GM23338 (cell line): ENCODE results near the gene RAD51B. TPM values are rescaled to one million over a fixed set of nuclear protein-coding genes. Genes with fewer than 3 reads are reported as not detected.

ENCODE experiments used
- ATAC-seq: fragments of 200-7000 bp; cut with Tn5 transposase; 3 replicates; pipeline ENCODE4 v1.9.1; 2020
- DNase-seq: peaks from one replicate; pipeline ENCODE4 v3.0.0-alpha.2; 2015; ENCODE audit warnings: low spot score
- H2AFZ ChIP-seq: fragments of 200-600 bp; sonication (generic); 2 replicates; pipeline ENCODE4 v1.8.0; 2016; ENCODE audit warnings: antibody characterized with exemption, mild to moderate bottlenecking, moderate library complexity
- H3F3A ChIP-seq: fragments of 200-600 bp; sonication (generic); replicated peaks from 2 replicates; pipeline ENCODE4 v1.8.0; 2017; ENCODE audit warnings: antibody characterized with exemption, mixed run types, low read depth
- H3K27ac ChIP-seq: fragments of 200-600 bp; sonication (generic); 2 replicates; pipeline ENCODE4 v1.6.1; 2016; ENCODE audit warnings: low read depth
- H3K27me3 ChIP-seq: fragments of 200-600 bp; sonication (generic); 2 replicates; pipeline ENCODE4 v1.8.0; 2016; ENCODE audit warnings: mild to moderate bottlenecking, mixed run types, moderate library complexity; ENCODE audit not compliant: insufficient read depth
- H3K36me3 ChIP-seq: fragments of 200-600 bp; sonication (generic); 2 replicates; pipeline ENCODE4 v1.8.0; 2016; ENCODE audit warnings: mild to moderate bottlenecking; ENCODE audit not compliant: insufficient read depth
- H3K4me1 ChIP-seq: fragments of 200-600 bp; sonication (generic); 2 replicates; pipeline ENCODE4 v1.8.0; 2016; ENCODE audit warnings: mild to moderate bottlenecking, moderate library complexity; ENCODE audit not compliant: insufficient read depth
- H3K4me2 ChIP-seq: fragments of 200-600 bp; sonication (generic); 2 replicates; pipeline ENCODE4 v1.7.1; 2017; ENCODE audit warnings: mixed run types
- H3K4me3 ChIP-seq: fragments of 200-600 bp; sonication (generic); 2 replicates; pipeline ENCODE4 v1.6.1; 2016; ENCODE audit warnings: mixed run types
- H3K79me2 ChIP-seq: fragments of 200-600 bp; sonication (generic); replicated peaks from 2 replicates; pipeline ENCODE4 v1.8.0; 2017; ENCODE audit warnings: mild to moderate bottlenecking; ENCODE audit not compliant: insufficient read depth
- H3K9me2 ChIP-seq: fragments of 200-600 bp; sonication (generic); 2 replicates; pipeline ENCODE4 v1.8.0; 2017; ENCODE audit not compliant: insufficient read depth
- H4K20me1 ChIP-seq: fragments of 200-600 bp; sonication (generic); replicated peaks from 2 replicates; pipeline ENCODE4 v1.8.0; 2017; ENCODE audit warnings: mild to moderate bottlenecking; ENCODE audit not compliant: insufficient read depth
- H3K27ac Mint-ChIP-seq: 2 replicates; pipeline ENCODE4 v1.8.0; 2020; ENCODE audit warnings: inconsistent platforms, mild to moderate bottlenecking, moderate library complexity, mixed read lengths
- H3K27me3 Mint-ChIP-seq: 3 replicates; pipeline ENCODE4 v1.8.0; 2022; ENCODE audit warnings: low read depth, mild to moderate bottlenecking, moderate library complexity, mixed read lengths, inconsistent platforms; ENCODE audit not compliant: insufficient read depth, poor library complexity
- H3K36me3 Mint-ChIP-seq: 3 replicates; pipeline ENCODE4 v1.8.0; 2021; ENCODE audit warnings: low read depth, mild to moderate bottlenecking, inconsistent platforms, moderate library complexity, mixed read lengths
- H3K4me1 Mint-ChIP-seq: 3 replicates; pipeline ENCODE4 v1.8.0; 2020; ENCODE audit warnings: mild to moderate bottlenecking, inconsistent platforms, mixed read lengths
- H3K4me3 Mint-ChIP-seq: 3 replicates; pipeline ENCODE4 v1.8.0; 2021; ENCODE audit warnings: moderate library complexity, mild to moderate bottlenecking, inconsistent platforms, mixed read lengths
- H3K9me3 Mint-ChIP-seq: 3 replicates; pipeline ENCODE4 v1.8.0; 2020; ENCODE audit warnings: moderate library complexity, mild to moderate bottlenecking, inconsistent platforms, mixed read lengths
- CREB1 ChIP-seq: fragments of 250-450 bp; sonication (Bioruptor Pico); IDR thresholded peaks from 2 replicates; pipeline ENCODE4 v1.5.0; 2020; ENCODE audit warnings: low read depth, mild to moderate bottlenecking, moderate library complexity
- ETS1 ChIP-seq: IDR thresholded peaks from 2 replicates; pipeline ENCODE4 v1.6.1; 2016; ENCODE audit warnings: antibody characterized with exemption
- EZH2 ChIP-seq: fragments of 200-600 bp; sonication (generic); IDR thresholded peaks from one replicate; pipeline ENCODE4 v1.8.0; 2017; ENCODE audit warnings: antibody characterized with exemption, mild to moderate bottlenecking, low read depth; ENCODE audit not compliant: unreplicated experiment
- EZH2phosphoT487 ChIP-seq: fragments of 200-600 bp; sonication (generic); IDR thresholded peaks from one replicate; pipeline ENCODE4 v1.8.1; 2018; ENCODE audit warnings: antibody characterized with exemption; ENCODE audit not compliant: unreplicated experiment
- JUNB ChIP-seq: IDR thresholded peaks from one replicate; pipeline ENCODE4 v1.6.1; 2016; ENCODE audit warnings: antibody characterized with exemption; ENCODE audit not compliant: unreplicated experiment
- NANOG ChIP-seq: IDR thresholded peaks from 2 replicates; pipeline ENCODE4 v1.6.1; 2016; ENCODE audit warnings: antibody characterized with exemption, borderline replicate concordance
- POLR2AphosphoS5 ChIP-seq: IDR thresholded peaks from 2 replicates; pipeline ENCODE4 v1.6.1; 2016; ENCODE audit warnings: antibody characterized with exemption, low read depth
- REST ChIP-seq: IDR thresholded peaks from one replicate; pipeline ENCODE4 v1.6.1; 2018; ENCODE audit warnings: antibody characterized with exemption; ENCODE audit not compliant: unreplicated experiment
- STAT1 ChIP-seq: IDR thresholded peaks from one replicate; pipeline ENCODE4 v1.6.1; 2016; ENCODE audit warnings: antibody characterized with exemption; ENCODE audit not compliant: unreplicated experiment
- ZNF114 ChIP-seq: fragments of 250-450 bp; sonication (Bioruptor Pico); IDR thresholded peaks from 2 replicates; pipeline ENCODE4 v1.5.0; 2020; ENCODE audit warnings: mild to moderate bottlenecking, moderate library complexity
- ZNF331 ChIP-seq: fragments of 250-450 bp; sonication (Bioruptor Pico); IDR thresholded peaks from 2 replicates; pipeline ENCODE4 v1.5.0; 2020; ENCODE audit warnings: low read depth, mild to moderate bottlenecking, moderate library complexity
- ZNF462 ChIP-seq: fragments of 250-450 bp; sonication (Bioruptor Pico); IDR thresholded peaks from 2 replicates; pipeline ENCODE4 v1.5.0; 2020; ENCODE audit warnings: mild to moderate bottlenecking, moderate library complexity
- polyA plus RNA-seq: library from polyadenylated mRNA; unstranded; fragments of >200 nt; fragmentation: Nextera tagmentation; extraction: Ambion mirVana; gene quantifications from 2 replicates; pipeline ENCODE4 v1.2.1, GENCODE V29; 2016
- total RNA-seq: library from RNA; depleted of rRNA; stranded (reverse); fragments of >200 nt; shearing (Covaris generic); gene quantifications from 2 replicates; pipeline ENCODE4 v1.2.3, GENCODE V29; 2014
- TF ChIP-seq, protein P1 (sequence below), 2 experiments: fragments of 200-600 bp in 1 of 2; sonication (generic) in 1 of 2; conservative IDR thresholded peaks; 2 replicates each; pipeline versions ENCODE4 v1.5.1 to v1.6.1; 2016 to 2017; ENCODE audit warnings: antibody characterized with exemption in 2 of 2, low read depth in 2 of 2, mild to moderate bottlenecking in 2 of 2, moderate library complexity in 1 of 2

The RAD51B gene
- total and polyA plus RNA-seq, 2 experiments from 2014 or later: 15.7 to 29.1 TPM

- peaks cover 4% of the 10 kb centered on the region for H3K27me3 Mint-ChIP-seq
- no peak for TF ChIP-seq EZH2
- TF ChIP-seq ZNF114 (CRISPR knock-in tag): no peak
- TF ChIP-seq POLR2AphosphoS5: no peak
- no peak for TF ChIP-seq JUNB
- no peak for TF ChIP-seq EZH2phosphoT487
- TF ChIP-seq, protein P1, sequence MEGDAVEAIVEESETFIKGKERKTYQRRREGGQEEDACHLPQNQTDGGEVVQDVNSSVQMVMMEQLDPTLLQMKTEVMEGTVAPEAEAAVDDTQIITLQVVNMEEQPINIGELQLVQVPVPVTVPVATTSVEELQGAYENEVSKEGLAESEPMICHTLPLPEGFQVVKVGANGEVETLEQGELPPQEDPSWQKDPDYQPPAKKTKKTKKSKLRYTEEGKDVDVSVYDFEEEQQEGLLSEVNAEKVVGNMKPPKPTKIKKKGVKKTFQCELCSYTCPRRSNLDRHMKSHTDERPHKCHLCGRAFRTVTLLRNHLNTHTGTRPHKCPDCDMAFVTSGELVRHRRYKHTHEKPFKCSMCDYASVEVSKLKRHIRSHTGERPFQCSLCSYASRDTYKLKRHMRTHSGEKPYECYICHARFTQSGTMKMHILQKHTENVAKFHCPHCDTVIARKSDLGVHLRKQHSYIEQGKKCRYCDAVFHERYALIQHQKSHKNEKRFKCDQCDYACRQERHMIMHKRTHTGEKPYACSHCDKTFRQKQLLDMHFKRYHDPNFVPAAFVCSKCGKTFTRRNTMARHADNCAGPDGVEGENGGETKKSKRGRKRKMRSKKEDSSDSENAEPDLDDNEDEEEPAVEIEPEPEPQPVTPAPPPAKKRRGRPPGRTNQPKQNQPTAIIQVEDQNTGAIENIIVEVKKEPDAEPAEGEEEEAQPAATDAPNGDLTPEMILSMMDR (conservative IDR thresholded peaks at IDR 0.05; ENCODE audit: low read depth in 2 of 2): no peak
- no peak for TF ChIP-seq REST
- TF ChIP-seq CREB1 (CRISPR knock-in tag): no peak
- no peak for TF ChIP-seq NANOG
- no peak for TF ChIP-seq ZNF462 (CRISPR knock-in tag)
- no peak for TF ChIP-seq ETS1
- no peak for TF ChIP-seq ZNF331 (CRISPR knock-in tag)
- no peak for TF ChIP-seq STAT1
Measured at GRCh38 chr14:68238551-68238950, 419.0 kb downstream of the RAD51B start.

More at GRCh38 chr14:68238551-68238950, 419.0 kb downstream of the RAD51B start:
- H3K36me3 Mint-ChIP-seq: no peaks in the 10 kb centered on the region; the same call in 2 of the 3 replicates
- Histone ChIP-seq H3K36me3 (no peaks in the 10 kb centered on the region), H4K20me1 (no peaks in the 10 kb centered on the region), H3K4me3 (no peak overlapping the region), H3K4me1 (no peaks in the 10 kb centered on the region), H3K27me3 (no peaks in the 10 kb centered on the region), H3K4me2 (no peak overlapping the region), H3K9me2 (no peaks in the 10 kb centered on the region), H3K27ac (no peak overlapping the region), H3F3A (no peaks in the 10 kb centered on the region), H2AFZ (no peak overlapping the region), H3K79me2 (no peaks in the 10 kb centered on the region)
- no peaks in the 10 kb centered on the region for H3K9me3 Mint-ChIP-seq
- peaks cover 2% of the 10 kb centered on the region; the same call in 2 of the 3 replicates for H3K4me1 Mint-ChIP-seq
- DNase-seq: no peak
- H3K27ac Mint-ChIP-seq: no peak overlapping the region
- ATAC-seq: no peak
- H3K4me3 Mint-ChIP-seq: no peak overlapping the region
